ENCODE data around the gene PTPRS. TPM values are rescaled to one million over a fixed set of nuclear protein-coding genes. Genes with fewer than 3 reads are reported as not detected.
A peak's percentile ranks its signal among the peaks of the same experiment; 100 is the strongest.

PTPRS gene
- total RNA-seq, 1 donor from 2014 or later: 39.3 TPM

GRCh38 chr19:5293612-5294378, 46.8 kb downstream of the PTPRS start:
- intact Hi-C loops (cut with micrococcal nuclease): no loop called here
- ATAC-seq (peak; percentile 68), DNase-seq (peak; percentile 57)

- intact Hi-C loops (cut with micrococcal nuclease): no loop called here
- peak; percentile 94 for ATAC-seq
- DNase-seq: peak; percentile 80
Observed at GRCh38 chr19:5292822-5293611, 47.6 kb downstream of the PTPRS start.

- DNase-seq (no peak), ATAC-seq (no peak)
- intact Hi-C loops (cut with micrococcal nuclease): no loop called here
Observed at GRCh38 chr19:5292453-5292821, 48.2 kb downstream of the PTPRS start.

GRCh38 chr19:5291588-5292193, 48.9 kb downstream of the PTPRS start:
- intact Hi-C loops (cut with micrococcal nuclease): no loop called here
- DNase-seq: no peak

More at GRCh38 chr19:5291588-5292193, 48.9 kb downstream of the PTPRS start:
- no peak for ATAC-seq

Other genes starting within 250 kb of the PTPRS start
- gene ZNRF4, start 114.6 kb upstream of the PTPRS start, total RNA-seq: not detected
- not detected for gene TINCR, start 227.1 kb upstream of the PTPRS start, total RNA-seq

All from left ventricle myocardium superior (tissue), 1 donor.